WTC11 (cell line): Measurements from ENCODE around the gene SYNJ2. TPM values are rescaled to one million over a fixed set of nuclear protein-coding genes. Genes with fewer than 3 reads are reported as not detected.

Source experiments
- ATAC-seq: fragments of 200-7000 bp; cut with Tn5 transposase; 2 replicates; pipeline ENCODE4 v1.10.0; 2021; ENCODE audit warnings: mild to moderate bottlenecking, moderate library complexity
- CTCF ChIA-PET: fragments of 300-600 bp; sonication (Branson Sonifier 250); formaldehyde crosslinking; loops from one replicate; lab custom pipeline; 2021; ENCODE audit warnings: antibody characterized with exemption; lab: Charles Lee
- POLR2A ChIA-PET: fragments of 350-600 bp; sonication (Branson Sonifier 250); formaldehyde crosslinking; loops from one replicate; lab custom pipeline; 2021; ENCODE audit warnings: antibody characterized with exemption; lab: Charles Lee
- DNase-seq: peaks from one replicate; pipeline ENCODE4 v3.0.0; 2021; ENCODE audit warnings: low spot score
- H3K27ac Mint-ChIP-seq: 2 replicates; pipeline ENCODE4 v1.8.0; 2021; ENCODE audit warnings: mixed read lengths
- H3K27me3 Mint-ChIP-seq: 2 replicates; pipeline ENCODE4 v1.8.0; 2021; ENCODE audit warnings: low read depth, mild to moderate bottlenecking, moderate library complexity, mixed read lengths
- H3K36me3 Mint-ChIP-seq: 2 replicates; pipeline ENCODE4 v1.8.0; 2021; ENCODE audit warnings: mixed read lengths
- H3K4me1 Mint-ChIP-seq: 2 replicates; pipeline ENCODE4 v1.8.0; 2022; ENCODE audit warnings: mixed read lengths
- H3K4me3 Mint-ChIP-seq: 2 replicates; pipeline ENCODE4 v1.8.0; 2021; ENCODE audit warnings: mild to moderate bottlenecking, moderate library complexity, mixed read lengths
- H3K9me3 Mint-ChIP-seq: 2 replicates; pipeline ENCODE4 v1.8.0; 2021; ENCODE audit warnings: mixed read lengths
- ATF1 ChIP-seq: sonication (generic); formaldehyde crosslinking; IDR thresholded peaks from 2 replicates; pipeline ENCODE4 v1.8.1; 2023; ENCODE audit warnings: mild to moderate bottlenecking, moderate library complexity, missing genetic modification reagents
- ERG ChIP-seq: fragments of 250-450 bp; sonication (Bioruptor Pico); IDR thresholded peaks from 2 replicates; pipeline ENCODE4 v1.8.0; 2021; ENCODE audit warnings: mild to moderate bottlenecking
- FOXP1 ChIP-seq: sonication (generic); formaldehyde crosslinking; IDR thresholded peaks from 2 replicates; pipeline ENCODE4 v1.8.0; 2022; ENCODE audit warnings: missing genetic modification reagents, mild to moderate bottlenecking, moderate library complexity, borderline replicate concordance
- JAZF1 ChIP-seq: fragments of 250-450 bp; sonication (Bioruptor Pico); IDR thresholded peaks from 2 replicates; pipeline ENCODE4 v1.9.0; 2021; ENCODE audit warnings: moderate library complexity, mild to moderate bottlenecking, inconsistent platforms
- MYBL2 ChIP-seq: sonication (generic); formaldehyde crosslinking; IDR thresholded peaks from 2 replicates; pipeline ENCODE4 v1.8.1; 2023; ENCODE audit warnings: mild to moderate bottlenecking, moderate library complexity, missing genetic modification reagents
- NFATC4 ChIP-seq: fragments of 250-450 bp; sonication (Bioruptor Pico); IDR thresholded peaks from 2 replicates; pipeline ENCODE4 v1.9.0; 2021; ENCODE audit warnings: mild to moderate bottlenecking
- OVOL2 ChIP-seq: fragments of 250-450 bp; sonication (Bioruptor Pico); IDR thresholded peaks from 2 replicates; pipeline ENCODE4 v1.9.0; 2021; ENCODE audit warnings: mild to moderate bottlenecking, borderline replicate concordance
- SP1 ChIP-seq: sonication (generic); formaldehyde crosslinking; conservative IDR thresholded peaks from 2 replicates; pipeline ENCODE4 v1.8.1; 2022; ENCODE audit warnings: missing genetic modification reagents
- ZNF121 ChIP-seq: sonication (generic); formaldehyde crosslinking; IDR thresholded peaks from 2 replicates; pipeline ENCODE4 v1.8.0; 2023; ENCODE audit warnings: missing genetic modification reagents
- ZNF138 ChIP-seq: sonication (generic); formaldehyde crosslinking; conservative IDR thresholded peaks from 2 replicates; pipeline ENCODE4 v1.8.1; 2022; ENCODE audit warnings: mild to moderate bottlenecking, moderate library complexity, missing genetic modification reagents
- ZNF416 ChIP-seq: fragments of 250-450 bp; sonication (Bioruptor Pico); IDR thresholded peaks from 2 replicates; pipeline ENCODE4 v1.9.0; 2021; ENCODE audit warnings: mild to moderate bottlenecking, inconsistent platforms
- ZNF423 ChIP-seq: fragments of 250-450 bp; sonication (Bioruptor Pico); IDR thresholded peaks from 2 replicates; pipeline ENCODE4 v2.1.2; 2022; ENCODE audit warnings: mild to moderate bottlenecking, moderate library complexity
- ZNF671 ChIP-seq: fragments of 250-450 bp; sonication (Bioruptor Pico); IDR thresholded peaks from 2 replicates; pipeline ENCODE4 v1.8.0; 2021; ENCODE audit warnings: mild to moderate bottlenecking
- total RNA-seq: library from RNA; stranded (reverse); gene quantifications from 3 replicates; pipeline ENCODE4 v1.2.3, GENCODE V29; 2021
- TF ChIP-seq, protein P1 (sequence below): fragments of 250-450 bp; sonication (Bioruptor Pico); IDR thresholded peaks from 2 replicates; pipeline ENCODE4 v1.9.0; 2021; ENCODE audit warnings: mild to moderate bottlenecking, borderline replicate concordance
- TF ChIP-seq, protein P2 (sequence below): sonication (generic); formaldehyde crosslinking; IDR thresholded peaks from 2 replicates; pipeline ENCODE4 v1.8.0; 2023; ENCODE audit warnings: mild to moderate bottlenecking, missing genetic modification reagents
- TF ChIP-seq, protein P3 (sequence below): sonication (generic); formaldehyde crosslinking; IDR thresholded peaks from 2 replicates; pipeline ENCODE4 v1.8.1; 2023; ENCODE audit warnings: mild to moderate bottlenecking, moderate library complexity, missing genetic modification reagents
- TF ChIP-seq, protein P4 (sequence below): sonication (generic); formaldehyde crosslinking; IDR thresholded peaks from 2 replicates; pipeline ENCODE4 v1.8.1; 2023; ENCODE audit warnings: mild to moderate bottlenecking, missing genetic modification reagents
- TF ChIP-seq, protein P5 (sequence below): sonication (generic); formaldehyde crosslinking; IDR thresholded peaks from 2 replicates; pipeline ENCODE4 v1.8.1; 2022; ENCODE audit warnings: mild to moderate bottlenecking, missing genetic modification reagents, moderate library complexity, borderline replicate concordance
- TF ChIP-seq, protein P6 (sequence below): sonication (generic); formaldehyde crosslinking; IDR thresholded peaks from 2 replicates; pipeline ENCODE4 v1.8.1; 2023; ENCODE audit warnings: mild to moderate bottlenecking, missing genetic modification reagents, moderate library complexity

SYNJ2 gene
- total RNA-seq, 1 experiment from 2014 or later: 15.3 TPM

DNA sequence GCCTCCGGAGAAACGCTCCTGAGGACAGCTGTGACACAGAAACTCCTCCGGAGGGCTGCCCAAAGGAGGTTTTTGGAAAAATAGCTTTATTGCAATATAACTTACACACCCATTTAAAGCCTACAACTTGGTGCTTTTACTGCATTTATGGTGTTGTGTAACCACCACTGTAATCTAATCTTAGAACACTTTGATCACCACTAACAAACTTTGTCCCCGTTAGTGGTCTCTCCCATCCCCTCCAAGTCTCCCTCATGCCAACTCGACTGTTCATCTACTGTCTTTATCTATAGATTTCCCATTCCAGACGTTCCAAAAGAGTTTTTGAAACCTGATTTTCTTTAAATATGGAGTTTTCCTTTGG, 62.8 kb downstream of the SYNJ2 start (continued):
- TF ChIP-seq, protein P1, sequence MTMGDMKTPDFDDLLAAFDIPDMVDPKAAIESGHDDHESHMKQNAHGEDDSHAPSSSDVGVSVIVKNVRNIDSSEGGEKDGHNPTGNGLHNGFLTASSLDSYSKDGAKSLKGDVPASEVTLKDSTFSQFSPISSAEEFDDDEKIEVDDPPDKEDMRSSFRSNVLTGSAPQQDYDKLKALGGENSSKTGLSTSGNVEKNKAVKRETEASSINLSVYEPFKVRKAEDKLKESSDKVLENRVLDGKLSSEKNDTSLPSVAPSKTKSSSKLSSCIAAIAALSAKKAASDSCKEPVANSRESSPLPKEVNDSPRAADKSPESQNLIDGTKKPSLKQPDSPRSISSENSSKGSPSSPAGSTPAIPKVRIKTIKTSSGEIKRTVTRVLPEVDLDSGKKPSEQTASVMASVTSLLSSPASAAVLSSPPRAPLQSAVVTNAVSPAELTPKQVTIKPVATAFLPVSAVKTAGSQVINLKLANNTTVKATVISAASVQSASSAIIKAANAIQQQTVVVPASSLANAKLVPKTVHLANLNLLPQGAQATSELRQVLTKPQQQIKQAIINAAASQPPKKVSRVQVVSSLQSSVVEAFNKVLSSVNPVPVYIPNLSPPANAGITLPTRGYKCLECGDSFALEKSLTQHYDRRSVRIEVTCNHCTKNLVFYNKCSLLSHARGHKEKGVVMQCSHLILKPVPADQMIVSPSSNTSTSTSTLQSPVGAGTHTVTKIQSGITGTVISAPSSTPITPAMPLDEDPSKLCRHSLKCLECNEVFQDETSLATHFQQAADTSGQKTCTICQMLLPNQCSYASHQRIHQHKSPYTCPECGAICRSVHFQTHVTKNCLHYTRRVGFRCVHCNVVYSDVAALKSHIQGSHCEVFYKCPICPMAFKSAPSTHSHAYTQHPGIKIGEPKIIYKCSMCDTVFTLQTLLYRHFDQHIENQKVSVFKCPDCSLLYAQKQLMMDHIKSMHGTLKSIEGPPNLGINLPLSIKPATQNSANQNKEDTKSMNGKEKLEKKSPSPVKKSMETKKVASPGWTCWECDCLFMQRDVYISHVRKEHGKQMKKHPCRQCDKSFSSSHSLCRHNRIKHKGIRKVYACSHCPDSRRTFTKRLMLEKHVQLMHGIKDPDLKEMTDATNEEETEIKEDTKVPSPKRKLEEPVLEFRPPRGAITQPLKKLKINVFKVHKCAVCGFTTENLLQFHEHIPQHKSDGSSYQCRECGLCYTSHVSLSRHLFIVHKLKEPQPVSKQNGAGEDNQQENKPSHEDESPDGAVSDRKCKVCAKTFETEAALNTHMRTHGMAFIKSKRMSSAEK (CRISPR knock-in tag): no peak
- TF ChIP-seq, protein P2, sequence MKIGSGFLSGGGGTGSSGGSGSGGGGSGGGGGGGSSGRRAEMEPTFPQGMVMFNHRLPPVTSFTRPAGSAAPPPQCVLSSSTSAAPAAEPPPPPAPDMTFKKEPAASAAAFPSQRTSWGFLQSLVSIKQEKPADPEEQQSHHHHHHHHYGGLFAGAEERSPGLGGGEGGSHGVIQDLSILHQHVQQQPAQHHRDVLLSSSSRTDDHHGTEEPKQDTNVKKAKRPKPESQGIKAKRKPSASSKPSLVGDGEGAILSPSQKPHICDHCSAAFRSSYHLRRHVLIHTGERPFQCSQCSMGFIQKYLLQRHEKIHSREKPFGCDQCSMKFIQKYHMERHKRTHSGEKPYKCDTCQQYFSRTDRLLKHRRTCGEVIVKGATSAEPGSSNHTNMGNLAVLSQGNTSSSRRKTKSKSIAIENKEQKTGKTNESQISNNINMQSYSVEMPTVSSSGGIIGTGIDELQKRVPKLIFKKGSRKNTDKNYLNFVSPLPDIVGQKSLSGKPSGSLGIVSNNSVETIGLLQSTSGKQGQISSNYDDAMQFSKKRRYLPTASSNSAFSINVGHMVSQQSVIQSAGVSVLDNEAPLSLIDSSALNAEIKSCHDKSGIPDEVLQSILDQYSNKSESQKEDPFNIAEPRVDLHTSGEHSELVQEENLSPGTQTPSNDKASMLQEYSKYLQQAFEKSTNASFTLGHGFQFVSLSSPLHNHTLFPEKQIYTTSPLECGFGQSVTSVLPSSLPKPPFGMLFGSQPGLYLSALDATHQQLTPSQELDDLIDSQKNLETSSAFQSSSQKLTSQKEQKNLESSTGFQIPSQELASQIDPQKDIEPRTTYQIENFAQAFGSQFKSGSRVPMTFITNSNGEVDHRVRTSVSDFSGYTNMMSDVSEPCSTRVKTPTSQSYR (CRISPR knock-in tag): no peak
- TF ChIP-seq SP1 (CRISPR knock-in tag): no peak
- TF ChIP-seq ERG (CRISPR knock-in tag): no peak
- TF ChIP-seq NFATC4 (CRISPR knock-in tag): no peak
- no peak for TF ChIP-seq OVOL2
- no peak for TF ChIP-seq MYBL2 (CRISPR knock-in tag)
- no peak for TF ChIP-seq ATF1 (CRISPR knock-in tag)
- TF ChIP-seq ZNF121 (CRISPR knock-in tag): no peak
- TF ChIP-seq ZNF423: no peak

DNA sequence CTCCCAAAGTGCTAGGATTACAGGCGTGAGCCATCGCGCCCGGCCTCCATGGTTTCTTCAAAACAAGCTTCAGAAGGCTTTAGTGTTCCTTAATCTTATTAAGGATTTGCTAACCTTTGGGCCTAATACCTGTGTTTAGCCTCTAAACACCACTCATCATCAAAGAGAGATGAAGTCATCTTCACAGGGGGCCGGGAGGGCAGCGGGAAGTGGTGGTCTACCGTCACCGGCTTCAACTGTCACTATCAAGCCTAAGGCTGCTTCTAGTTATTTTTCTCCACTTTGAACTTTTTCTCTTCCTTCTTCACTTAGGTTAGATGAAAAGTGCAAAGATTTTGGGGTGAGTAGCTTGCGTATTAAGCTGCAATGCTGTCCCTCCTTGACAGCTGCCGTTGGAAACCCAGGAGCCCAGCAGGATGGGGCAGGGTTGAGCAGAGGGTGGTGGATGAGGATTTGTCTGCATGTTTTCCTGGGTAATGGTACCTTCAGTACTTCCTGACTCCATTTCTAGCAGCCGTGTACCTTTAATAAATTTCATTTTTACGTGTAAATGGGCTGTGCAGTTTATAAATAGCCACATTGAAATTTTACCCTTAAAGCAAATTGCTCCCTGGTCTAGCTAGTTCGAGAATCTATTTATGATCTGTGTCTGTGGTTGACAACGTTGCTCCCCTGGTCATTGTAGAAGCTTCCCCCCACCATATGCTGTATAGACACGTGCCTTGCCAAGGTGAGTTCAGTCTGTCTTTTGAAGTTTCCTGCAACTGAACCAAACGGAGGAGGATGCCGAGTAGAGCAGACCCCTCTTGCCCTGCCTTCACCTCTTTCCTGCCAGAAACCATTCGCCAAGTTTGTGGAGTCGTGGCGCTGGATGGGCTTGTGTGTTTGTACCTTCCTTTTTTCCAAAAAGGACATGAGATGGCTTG, 64.8 kb downstream of the SYNJ2 start:
- Mint-ChIP-seq H3K27ac (peak overlapping the region; percentile 64; the same call in 1 of the 2 replicates), H3K36me3 (peaks cover 4% of the 10 kb centered on the region), H3K27me3 (no peaks in the 10 kb centered on the region), H3K9me3 (no peaks in the 10 kb centered on the region), H3K4me3 (no peak overlapping the region), H3K4me1 (peaks cover 8% of the 10 kb centered on the region)
- ChIA-PET POLR2A (no interaction called here), CTCF (no interaction called here)
- no peak for DNase-seq
- ATAC-seq: no peak
- no peak for TF ChIP-seq ZNF416 (CRISPR knock-in tag)
- no peak for TF ChIP-seq FOXP1 (CRISPR knock-in tag)
- TF ChIP-seq, protein P3, sequence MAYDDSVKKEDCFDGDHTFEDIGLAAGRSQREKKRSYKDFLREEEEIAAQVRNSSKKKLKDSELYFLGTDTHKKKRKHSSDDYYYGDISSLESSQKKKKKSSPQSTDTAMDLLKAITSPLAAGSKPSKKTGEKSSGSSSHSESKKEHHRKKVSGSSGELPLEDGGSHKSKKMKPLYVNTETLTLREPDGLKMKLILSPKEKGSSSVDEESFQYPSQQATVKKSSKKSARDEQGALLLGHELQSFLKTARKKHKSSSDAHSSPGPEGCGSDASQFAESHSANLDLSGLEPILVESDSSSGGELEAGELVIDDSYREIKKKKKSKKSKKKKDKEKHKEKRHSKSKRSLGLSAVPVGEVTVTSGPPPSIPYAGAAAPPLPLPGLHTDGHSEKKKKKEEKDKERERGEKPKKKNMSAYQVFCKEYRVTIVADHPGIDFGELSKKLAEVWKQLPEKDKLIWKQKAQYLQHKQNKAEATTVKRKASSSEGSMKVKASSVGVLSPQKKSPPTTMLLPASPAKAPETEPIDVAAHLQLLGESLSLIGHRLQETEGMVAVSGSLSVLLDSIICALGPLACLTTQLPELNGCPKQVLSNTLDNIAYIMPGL (CRISPR knock-in tag): no peak
- TF ChIP-seq ZNF671 (CRISPR knock-in tag): no peak
- no peak for TF ChIP-seq OVOL2
- TF ChIP-seq, protein P4, sequence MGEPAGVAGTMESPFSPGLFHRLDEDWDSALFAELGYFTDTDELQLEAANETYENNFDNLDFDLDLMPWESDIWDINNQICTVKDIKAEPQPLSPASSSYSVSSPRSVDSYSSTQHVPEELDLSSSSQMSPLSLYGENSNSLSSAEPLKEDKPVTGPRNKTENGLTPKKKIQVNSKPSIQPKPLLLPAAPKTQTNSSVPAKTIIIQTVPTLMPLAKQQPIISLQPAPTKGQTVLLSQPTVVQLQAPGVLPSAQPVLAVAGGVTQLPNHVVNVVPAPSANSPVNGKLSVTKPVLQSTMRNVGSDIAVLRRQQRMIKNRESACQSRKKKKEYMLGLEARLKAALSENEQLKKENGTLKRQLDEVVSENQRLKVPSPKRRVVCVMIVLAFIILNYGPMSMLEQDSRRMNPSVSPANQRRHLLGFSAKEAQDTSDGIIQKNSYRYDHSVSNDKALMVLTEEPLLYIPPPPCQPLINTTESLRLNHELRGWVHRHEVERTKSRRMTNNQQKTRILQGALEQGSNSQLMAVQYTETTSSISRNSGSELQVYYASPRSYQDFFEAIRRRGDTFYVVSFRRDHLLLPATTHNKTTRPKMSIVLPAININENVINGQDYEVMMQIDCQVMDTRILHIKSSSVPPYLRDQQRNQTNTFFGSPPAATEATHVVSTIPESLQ: no peak
- TF ChIP-seq, protein P5, sequence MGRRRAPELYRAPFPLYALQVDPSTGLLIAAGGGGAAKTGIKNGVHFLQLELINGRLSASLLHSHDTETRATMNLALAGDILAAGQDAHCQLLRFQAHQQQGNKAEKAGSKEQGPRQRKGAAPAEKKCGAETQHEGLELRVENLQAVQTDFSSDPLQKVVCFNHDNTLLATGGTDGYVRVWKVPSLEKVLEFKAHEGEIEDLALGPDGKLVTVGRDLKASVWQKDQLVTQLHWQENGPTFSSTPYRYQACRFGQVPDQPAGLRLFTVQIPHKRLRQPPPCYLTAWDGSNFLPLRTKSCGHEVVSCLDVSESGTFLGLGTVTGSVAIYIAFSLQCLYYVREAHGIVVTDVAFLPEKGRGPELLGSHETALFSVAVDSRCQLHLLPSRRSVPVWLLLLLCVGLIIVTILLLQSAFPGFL: no peak
- no peak for TF ChIP-seq ERG (CRISPR knock-in tag)
- TF ChIP-seq ZNF138: no peak
- TF ChIP-seq SP1 (CRISPR knock-in tag): no peak
- TF ChIP-seq JAZF1: no peak
- TF ChIP-seq, protein P6, sequence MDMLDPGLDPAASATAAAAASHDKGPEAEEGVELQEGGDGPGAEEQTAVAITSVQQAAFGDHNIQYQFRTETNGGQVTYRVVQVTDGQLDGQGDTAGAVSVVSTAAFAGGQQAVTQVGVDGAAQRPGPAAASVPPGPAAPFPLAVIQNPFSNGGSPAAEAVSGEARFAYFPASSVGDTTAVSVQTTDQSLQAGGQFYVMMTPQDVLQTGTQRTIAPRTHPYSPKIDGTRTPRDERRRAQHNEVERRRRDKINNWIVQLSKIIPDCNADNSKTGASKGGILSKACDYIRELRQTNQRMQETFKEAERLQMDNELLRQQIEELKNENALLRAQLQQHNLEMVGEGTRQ (CRISPR knock-in tag): no peak
